Natural killer cell (primary cell): ENCODE results near the gene VPS35L. TPM values are rescaled to one million over a fixed set of nuclear protein-coding genes. Genes with fewer than 3 reads are reported as not detected.

Experiments used
- ATAC-seq, 3 donors: fragments of 150-1000 bp in 2 of 3; fragments of 200-7000 bp in 1 of 3; cut with Tn5 transposase; 1 replicate in 1 of 3; 2 replicates in 2 of 3; pipeline ENCODE4 v1.10.0; 2021; ENCODE audit warnings: mild to moderate bottlenecking in 2 of 3, moderate library complexity in 2 of 3
- DNase-seq, 2 donors: peaks; one replicate each; pipeline versions ENCODE4 v3.0.0 to v3.0.0-alpha.2; 2013 to 2021; ENCODE audit warnings: mixed read lengths in 1 of 2
- H3K27ac ChIP-seq: one replicate; pipeline ENCODE4 v1.5.1; 2013; ENCODE audit warnings: mild to moderate bottlenecking, low read length
- H3K27me3 ChIP-seq: one replicate; pipeline ENCODE4 v1.6.1; 2013; ENCODE audit warnings: low read length; ENCODE audit not compliant: control insufficient read depth, insufficient read depth
- H3K36me3 ChIP-seq: one replicate; pipeline ENCODE4 v1.6.1; 2013; ENCODE audit warnings: low read length; ENCODE audit not compliant: control insufficient read depth, insufficient read depth
- H3K4me1 ChIP-seq: one replicate; pipeline ENCODE4 v1.6.1; 2013; ENCODE audit warnings: low read length; ENCODE audit not compliant: control insufficient read depth, insufficient read depth
- H3K4me3 ChIP-seq: one replicate; pipeline ENCODE4 v1.5.1; 2013; ENCODE audit warnings: low read length
- H3K9me3 ChIP-seq: one replicate; pipeline ENCODE4 v1.6.1; 2013; ENCODE audit warnings: low read length; ENCODE audit not compliant: control insufficient read depth, insufficient read depth
- H3K27ac Mint-ChIP-seq, 2 donors: one replicate each; pipeline ENCODE4 v1.8.0; 2022; ENCODE audit warnings: mild to moderate bottlenecking in 2 of 2, mixed read lengths in 2 of 2, moderate library complexity in 1 of 2
- H3K27me3 Mint-ChIP-seq, 2 donors: one replicate each; pipeline ENCODE4 v1.8.0; 2022; ENCODE audit warnings: low read depth in 2 of 2, mixed read lengths in 2 of 2
- H3K36me3 Mint-ChIP-seq: one replicate; pipeline ENCODE4 v1.8.0; 2022; ENCODE audit warnings: mixed read lengths
- H3K4me1 Mint-ChIP-seq, 2 donors: one replicate each; pipeline ENCODE4 v1.8.0; 2022; ENCODE audit warnings: mixed read lengths in 2 of 2
- H3K4me3 Mint-ChIP-seq: one replicate; pipeline ENCODE4 v1.8.0; 2022; ENCODE audit warnings: mild to moderate bottlenecking, moderate library complexity, mixed read lengths
- H3K9me3 Mint-ChIP-seq, 2 donors: one replicate each; pipeline ENCODE4 v1.8.0; 2022; ENCODE audit warnings: mixed read lengths in 2 of 2
- WGBS: methylation state at CpG from one replicate; pipeline ENCODE4 v1.1.7; 2013; ENCODE audit warnings: missing lambda C conversion rate; ENCODE audit not compliant: insufficient coverage; 5-methylcytosine and 5-hydroxymethylcytosine counted together
- intact Hi-C: fragments of 100-400 bp; cut with micrococcal nuclease; formaldehyde crosslinking; loops from one replicate; pipeline ENCODE4 v1.14.2; 2022
- total RNA-seq, 4 donors: library from RNA; stranded (reverse); fragments of 120-200 nt in 1 of 4; gene quantifications; one replicate each; pipeline versions ENCODE4 v1.2.3 to v1.2.4, GENCODE V29; 2013 to 2022
- TF ChIP-seq, protein P1 (sequence below): fragments of 200-600 bp; IDR thresholded peaks from one replicate; pipeline ENCODE4 v1.8.0; 2022; ENCODE audit warnings: antibody characterized with exemption

Gene VPS35L
- total RNA-seq, 3 donors from 2014 or later (not counting 1 experiment from before 2014, with no cell fraction given): 37.4 to 53.5 (median 44.4) TPM

GRCh38 chr16:19691161-19691711, 135.7 kb downstream of the VPS35L start:
- H3K27ac Mint-ChIP-seq: no peak overlapping the region
- H3K9me3 Mint-ChIP-seq: no peaks in the 10 kb centered on the region
- no peak for ATAC-seq
- peaks cover 28 to 31% of the 10 kb centered on the region in 2 donors for H3K4me1 Mint-ChIP-seq
- Histone ChIP-seq H3K36me3 (peaks cover 8% of the 10 kb centered on the region), H3K27ac (no peak overlapping the region), H3K4me1 (peaks cover 36% of the 10 kb centered on the region), H3K9me3 (no peaks in the 10 kb centered on the region), H3K27me3 (no peaks in the 10 kb centered on the region), H3K4me3 (no peak overlapping the region)
- H3K36me3 Mint-ChIP-seq: peaks cover 7% of the 10 kb centered on the region
- H3K4me3 Mint-ChIP-seq: no peak overlapping the region
- no peak for DNase-seq
- no peaks in the 10 kb centered on the region for H3K27me3 Mint-ChIP-seq
- intact Hi-C loops: no loop called here
- TF ChIP-seq, protein P1, sequence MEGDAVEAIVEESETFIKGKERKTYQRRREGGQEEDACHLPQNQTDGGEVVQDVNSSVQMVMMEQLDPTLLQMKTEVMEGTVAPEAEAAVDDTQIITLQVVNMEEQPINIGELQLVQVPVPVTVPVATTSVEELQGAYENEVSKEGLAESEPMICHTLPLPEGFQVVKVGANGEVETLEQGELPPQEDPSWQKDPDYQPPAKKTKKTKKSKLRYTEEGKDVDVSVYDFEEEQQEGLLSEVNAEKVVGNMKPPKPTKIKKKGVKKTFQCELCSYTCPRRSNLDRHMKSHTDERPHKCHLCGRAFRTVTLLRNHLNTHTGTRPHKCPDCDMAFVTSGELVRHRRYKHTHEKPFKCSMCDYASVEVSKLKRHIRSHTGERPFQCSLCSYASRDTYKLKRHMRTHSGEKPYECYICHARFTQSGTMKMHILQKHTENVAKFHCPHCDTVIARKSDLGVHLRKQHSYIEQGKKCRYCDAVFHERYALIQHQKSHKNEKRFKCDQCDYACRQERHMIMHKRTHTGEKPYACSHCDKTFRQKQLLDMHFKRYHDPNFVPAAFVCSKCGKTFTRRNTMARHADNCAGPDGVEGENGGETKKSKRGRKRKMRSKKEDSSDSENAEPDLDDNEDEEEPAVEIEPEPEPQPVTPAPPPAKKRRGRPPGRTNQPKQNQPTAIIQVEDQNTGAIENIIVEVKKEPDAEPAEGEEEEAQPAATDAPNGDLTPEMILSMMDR: no peak
- 91% methylated on average over 14 of the region's 14 CpGs for WGBS

DNA sequence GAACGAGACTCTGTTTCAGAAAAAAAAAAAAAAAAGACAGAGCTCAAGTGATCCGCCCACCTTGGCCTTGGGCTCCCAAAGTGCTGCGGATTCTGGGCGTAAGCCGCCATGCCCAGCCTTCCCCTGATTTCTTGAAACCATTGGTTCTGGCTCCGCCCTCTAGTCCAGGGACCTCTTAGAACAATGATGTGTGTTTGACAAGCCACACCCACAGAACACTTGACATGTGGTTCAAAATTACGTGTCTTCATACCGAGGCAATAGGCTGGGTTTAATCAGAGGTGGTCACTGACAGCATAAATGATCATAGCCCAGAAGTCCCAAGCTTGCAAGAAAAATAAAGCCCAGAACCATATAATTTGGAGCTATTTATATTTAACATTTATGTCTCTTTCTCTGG, 139.5 kb downstream of the VPS35L start:
- WGBS: 95% methylated on average over 8 of the region's 8 CpGs
- no peak for ATAC-seq
- Histone ChIP-seq H3K27ac (no peak overlapping the region), H3K36me3 (peaks cover 15% of the 10 kb centered on the region), H3K4me3 (no peak overlapping the region), H3K27me3 (no peaks in the 10 kb centered on the region), H3K9me3 (no peaks in the 10 kb centered on the region), H3K4me1 (peaks cover 38% of the 10 kb centered on the region)
- intact Hi-C loops: no loop called here
- TF ChIP-seq, protein P1: no peak
- no peak for DNase-seq
- Mint-ChIP-seq H3K4me1 (peaks cover 25 to 26% of the 10 kb centered on the region in 2 donors), H3K9me3 (no peaks in the 10 kb centered on the region), H3K4me3 (no peak overlapping the region), H3K27ac (no peak overlapping the region), H3K36me3 (no peaks in the 10 kb centered on the region), H3K27me3 (no peaks in the 10 kb centered on the region)

DNA sequence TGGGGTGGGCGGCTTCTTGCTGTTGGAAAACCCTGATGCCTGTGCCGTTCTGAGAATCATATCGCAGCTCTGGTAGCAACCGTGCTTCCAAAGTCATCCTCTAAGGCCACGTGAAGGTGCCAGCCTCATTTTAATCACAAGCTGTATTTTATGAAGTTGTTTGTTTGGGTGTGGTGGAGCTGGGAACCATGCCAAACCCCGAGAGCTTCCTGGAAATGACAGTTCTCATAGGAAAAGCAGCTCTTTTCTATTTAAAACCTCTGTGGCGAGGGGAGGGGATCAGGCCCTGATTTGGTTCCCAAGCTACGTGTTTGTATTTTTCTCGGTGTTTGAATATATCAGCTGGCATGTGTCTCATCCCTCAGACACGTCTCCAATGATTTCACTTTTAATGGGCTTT, 140.8 kb downstream of the VPS35L start:
- ATAC-seq: no peak
- Histone ChIP-seq H3K36me3 (peaks cover 18% of the 10 kb centered on the region), H3K27me3 (no peaks in the 10 kb centered on the region), H3K27ac (peak overlapping the region; percentile 8), H3K9me3 (no peaks in the 10 kb centered on the region), H3K4me1 (peaks cover 34% of the 10 kb centered on the region), H3K4me3 (no peak overlapping the region)
- Mint-ChIP-seq H3K27me3 (no peaks in the 10 kb centered on the region), H3K36me3 (no peaks in the 10 kb centered on the region), H3K9me3 (no peaks in the 10 kb centered on the region), H3K4me3 (peak overlapping the region; percentile 35), H3K27ac (peak overlapping the region in 1 of 2 donors; percentile 52), H3K4me1 (peaks cover 23 to 24% of the 10 kb centered on the region in 2 donors)
- peak in 1 of 2 donors; percentile 71 for DNase-seq
- intact Hi-C loops: no loop called here
- TF ChIP-seq, protein P1: no peak
- WGBS: 18% methylated on average over 10 of the region's 10 CpGs

DNA sequence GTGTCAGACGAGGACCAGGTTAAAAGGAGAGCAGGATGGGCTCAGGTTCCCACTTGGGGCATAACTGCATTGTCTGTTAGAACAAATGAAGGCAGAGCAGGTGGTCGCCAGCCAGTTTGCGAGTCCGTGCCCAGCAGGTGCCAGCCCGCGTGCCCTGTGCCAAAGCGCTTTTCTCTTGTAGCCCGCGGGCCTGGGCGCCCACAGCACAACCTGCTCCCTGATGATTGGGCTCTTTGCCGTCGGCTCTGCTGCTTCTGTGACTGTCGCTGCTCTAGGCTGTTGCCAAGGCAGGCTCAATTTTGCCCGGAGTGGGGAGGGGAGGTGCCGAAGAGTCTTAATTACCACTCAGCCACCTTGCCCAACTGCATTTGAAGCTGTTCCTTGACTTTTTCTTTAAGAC, 141.5 kb downstream of the VPS35L start:
- Mint-ChIP-seq H3K36me3 (no peaks in the 10 kb centered on the region), H3K4me3 (no peak overlapping the region), H3K27me3 (no peaks in the 10 kb centered on the region), H3K27ac (peak overlapping the region in 1 of 2 donors; percentile 52), H3K4me1 (peaks cover 20 to 23% of the 10 kb centered on the region in 2 donors), H3K9me3 (no peaks in the 10 kb centered on the region)
- WGBS: 97% methylated on average over 15 of the region's 15 CpGs
- intact Hi-C loops: no loop called here
- H3K9me3 ChIP-seq: no peaks in the 10 kb centered on the region
- no peak overlapping the region for H3K4me3 ChIP-seq
- DNase-seq (peak in 1 of 2 donors; percentile 11), ATAC-seq (no peak)
- no peaks in the 10 kb centered on the region for H3K27me3 ChIP-seq
- H3K4me1 ChIP-seq: peaks cover 34% of the 10 kb centered on the region
- H3K27ac ChIP-seq: no peak overlapping the region
- TF ChIP-seq, protein P1: no peak
- peaks cover 16% of the 10 kb centered on the region for H3K36me3 ChIP-seq
